Measurements from ENCODE around the gene GPHN.
"Not testable (repeated sequence)": the region's sequence is repeated elsewhere in the genome, so short reads cannot be mapped to it uniquely, and the experiment has no call there.

GPHN gene

GRCh38 chr14:66503532-66503931 lies 4.4 kb upstream of the GPHN start:
- no peak for DNase-seq

DNA sequence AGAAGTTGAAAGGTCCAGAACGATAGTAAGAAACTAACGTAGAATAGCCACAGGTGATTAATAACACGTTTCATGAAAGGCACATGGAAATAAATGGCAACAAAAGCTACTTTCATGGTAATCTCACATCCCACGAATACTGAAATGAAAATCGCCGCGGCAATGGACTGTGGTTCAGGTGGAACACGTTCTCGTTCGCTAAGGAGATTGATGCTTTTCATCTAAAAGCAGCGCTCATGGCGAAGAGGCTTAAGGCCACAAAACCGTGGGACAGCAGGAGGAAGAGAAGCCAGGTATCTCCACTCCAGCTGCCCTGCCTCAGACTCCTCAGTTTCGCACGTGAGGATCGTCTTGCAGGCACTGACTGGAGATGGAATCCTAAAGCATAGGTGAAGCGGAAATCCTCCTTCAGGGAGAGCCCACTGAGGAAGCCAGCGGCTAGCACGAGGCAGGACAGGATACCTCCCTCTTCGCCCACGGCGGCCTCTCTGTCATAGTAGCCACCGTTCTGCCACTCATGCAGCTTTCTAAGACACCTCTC lies 696 bp upstream of the GPHN start:
- DNase-seq = no peak

DNA sequence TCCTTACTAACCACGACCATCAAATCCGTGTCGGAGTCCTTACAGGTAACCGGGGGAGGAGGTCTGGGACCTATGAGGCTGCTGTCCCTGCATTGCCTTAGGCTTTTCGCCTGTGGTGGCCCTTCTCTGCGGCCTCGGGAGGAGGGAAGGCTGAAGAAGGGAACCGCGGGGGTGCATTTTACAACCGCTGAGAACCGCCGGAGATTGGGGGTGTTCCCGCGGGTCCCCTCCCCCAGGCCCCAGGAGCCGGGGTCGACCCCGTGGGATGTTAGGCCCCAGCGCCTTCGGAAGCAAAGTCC lies 549 bp downstream of the GPHN start:
- DNase-seq = peak in 1 of 5 donors; percentile 14

GRCh38 chr14:66508846-66509621 lies 1.1 kb downstream of the GPHN start:
- peak; percentile 20 to 44 (median 24) for DNase-seq

GRCh38 chr14:66509874-66510273 lies 1.9 kb downstream of the GPHN start:
- no peak for DNase-seq

- peak in 1 of 5 donors; percentile 20 for DNase-seq
These were observed 3.9 kb downstream of the GPHN start for GRCh38 chr14:66511849-66512248.

GRCh38 chr14:66514213-66514612 lies 6.3 kb downstream of the GPHN start:
- DNase-seq = no peak

GRCh38 chr14:66530526-66530925 lies 22.6 kb downstream of the GPHN start:
- no peak for DNase-seq

DNA sequence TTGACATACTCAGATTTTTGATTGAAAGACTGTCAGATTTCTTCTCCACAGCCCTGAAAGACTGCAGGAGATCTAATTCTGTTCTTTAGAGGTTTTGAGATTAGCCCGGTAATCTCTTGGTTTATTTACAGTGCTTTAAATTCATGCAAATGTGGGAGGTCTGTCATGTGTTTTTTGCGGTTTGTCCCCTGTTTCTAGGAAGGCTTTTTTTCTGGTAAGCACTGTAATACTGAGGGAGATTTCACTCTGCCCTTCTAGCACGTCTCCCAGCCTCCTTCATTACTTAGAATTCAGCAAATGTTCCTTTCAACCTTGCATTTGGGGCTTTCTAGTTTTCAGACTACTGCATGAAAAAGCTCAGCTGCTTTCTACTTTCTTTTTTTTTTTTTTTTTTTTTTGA lies 31.1 kb downstream of the GPHN start:
- DNase-seq = peak in 1 of 5 donors; percentile 38

DNA sequence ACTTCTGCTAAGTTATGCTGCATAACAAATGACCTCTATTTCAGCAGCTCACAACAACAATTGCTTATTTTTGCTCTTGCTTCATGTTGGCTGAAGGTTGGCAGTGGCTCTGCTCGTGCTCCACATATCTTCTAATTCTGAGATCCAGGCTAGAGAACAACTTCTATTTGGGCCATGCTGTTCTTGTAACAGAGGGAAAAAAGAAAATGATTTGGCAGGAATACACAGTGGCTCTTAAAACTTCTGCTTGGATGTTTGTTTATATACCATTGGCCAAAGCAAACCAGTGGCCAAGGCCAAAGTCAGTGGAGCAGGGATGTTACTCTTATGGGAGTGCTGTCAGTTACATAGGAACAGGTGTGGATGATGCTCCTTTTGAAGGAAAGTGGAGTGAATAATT lies 32.1 kb downstream of the GPHN start:
- no peak for DNase-seq

DNA sequence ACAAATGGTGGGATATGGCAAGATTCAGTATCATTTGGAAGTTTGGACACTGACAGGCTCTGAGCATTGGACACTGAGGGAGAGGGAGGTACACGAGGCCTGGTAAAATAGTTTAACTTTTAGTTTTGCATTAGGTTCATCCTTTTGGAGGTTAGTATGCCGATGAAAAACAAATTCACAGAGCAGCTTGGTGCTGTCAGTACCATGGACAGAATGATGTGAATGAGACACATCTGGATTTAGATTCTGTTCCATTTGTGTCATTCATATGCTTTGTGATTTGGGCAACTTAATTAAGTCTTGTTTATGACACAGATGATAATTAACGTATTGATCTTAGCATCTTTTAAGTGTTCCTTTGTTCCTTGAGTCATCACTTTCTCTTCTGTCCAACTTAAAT lies 33.7 kb downstream of the GPHN start:
- DNase-seq = no peak

DNA sequence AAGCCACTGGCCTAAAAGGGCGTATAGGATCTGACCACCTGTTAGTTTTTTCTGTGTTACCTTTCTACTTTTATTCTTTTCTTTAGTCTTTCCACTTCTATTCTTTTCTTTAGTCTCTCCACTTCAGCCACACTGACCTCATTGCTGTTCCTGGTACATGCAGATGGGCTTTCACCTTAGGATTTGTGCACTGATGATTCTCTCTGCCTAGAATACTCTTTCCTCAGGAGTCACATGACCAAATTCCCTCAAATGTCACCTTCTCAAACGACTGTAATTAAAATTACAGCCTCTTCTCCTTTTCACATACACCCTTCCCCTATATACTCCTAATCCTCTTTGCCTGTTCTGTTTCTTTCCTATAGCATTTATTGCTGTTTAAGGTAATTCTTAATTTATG lies 36.0 kb downstream of the GPHN start:
- no peak for DNase-seq

DNA sequence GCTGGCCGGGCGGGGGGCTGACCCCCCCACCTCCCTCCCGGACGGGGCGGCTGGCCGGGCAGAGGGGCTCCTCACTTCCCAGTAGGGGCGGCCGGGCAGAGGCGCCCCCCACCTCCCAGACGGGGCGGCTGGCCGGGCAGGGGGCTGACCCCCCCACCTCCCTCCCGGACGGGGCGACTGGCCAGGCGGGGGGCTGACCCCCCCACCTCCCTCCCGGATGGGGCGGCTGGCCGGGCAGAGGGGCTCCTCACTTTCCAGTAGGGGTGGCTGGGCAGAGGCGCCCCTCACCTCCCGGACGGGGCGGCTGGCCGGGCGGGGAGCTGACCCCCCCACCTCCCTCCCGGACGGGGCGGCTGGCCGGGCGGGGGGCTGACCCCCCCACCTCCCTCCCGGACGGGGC lies 37.2 kb downstream of the GPHN start:
- DNase-seq = not testable (repeated sequence)

- DNase-seq = not testable (repeated sequence)
These were observed 37.8 kb downstream of the GPHN start for GRCh38 chr14:66545751-66546150.

GRCh38 chr14:66563731-66564130 lies 55.8 kb downstream of the GPHN start:
- DNase-seq = no peak

- DNase-seq = no peak
These were observed 60.3 kb downstream of the GPHN start for GRCh38 chr14:66568220-66568619.

GRCh38 chr14:66572826-66573225 lies 64.9 kb downstream of the GPHN start:
- DNase-seq = no peak

DNA sequence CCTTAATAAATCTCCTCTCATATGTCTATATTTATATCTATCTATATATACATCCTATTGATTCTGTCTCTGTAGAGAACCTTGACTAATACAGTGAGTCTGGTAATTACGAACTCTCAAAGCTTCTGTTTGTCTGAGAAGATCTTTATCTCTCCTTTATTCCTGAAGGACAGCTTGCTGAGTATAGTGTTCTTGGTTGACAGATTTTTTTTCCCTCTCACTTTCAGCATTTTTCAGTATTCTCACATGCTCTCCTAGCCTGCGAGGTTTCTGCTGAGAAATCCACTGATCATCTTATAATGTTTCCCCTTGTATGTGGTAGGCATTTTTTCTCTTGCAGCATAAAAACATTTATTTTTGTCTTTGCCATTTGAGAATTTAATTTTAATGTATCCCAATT lies 67.1 kb downstream of the GPHN start:
- no peak for DNase-seq

GRCh38 chr14:66575939-66576338 lies 68.0 kb downstream of the GPHN start:
- no peak for DNase-seq

- DNase-seq = not testable (repeated sequence)
These were observed 79.8 kb downstream of the GPHN start for GRCh38 chr14:66587753-66588152.

DNA sequence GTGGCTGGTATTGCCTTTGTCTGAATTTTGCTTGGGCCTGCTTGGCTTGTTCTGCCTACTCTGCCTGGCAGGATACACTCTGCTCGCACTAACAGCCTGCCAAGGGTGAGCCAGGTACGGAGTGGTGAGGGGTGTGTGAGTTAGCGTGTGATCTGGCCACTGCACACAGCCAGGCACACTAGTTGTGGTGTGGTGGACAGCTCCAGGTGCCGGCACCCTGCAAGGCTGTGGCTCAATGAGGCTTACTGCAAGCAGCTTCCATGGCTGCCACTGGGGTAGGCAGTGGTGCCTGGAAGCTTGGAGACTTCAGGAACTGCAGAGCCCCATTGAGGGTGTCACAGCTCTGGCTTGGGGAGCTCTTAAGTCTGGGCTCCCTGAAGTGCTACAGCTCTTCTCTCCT lies 87.4 kb downstream of the GPHN start:
- DNase-seq = no peak

DNA sequence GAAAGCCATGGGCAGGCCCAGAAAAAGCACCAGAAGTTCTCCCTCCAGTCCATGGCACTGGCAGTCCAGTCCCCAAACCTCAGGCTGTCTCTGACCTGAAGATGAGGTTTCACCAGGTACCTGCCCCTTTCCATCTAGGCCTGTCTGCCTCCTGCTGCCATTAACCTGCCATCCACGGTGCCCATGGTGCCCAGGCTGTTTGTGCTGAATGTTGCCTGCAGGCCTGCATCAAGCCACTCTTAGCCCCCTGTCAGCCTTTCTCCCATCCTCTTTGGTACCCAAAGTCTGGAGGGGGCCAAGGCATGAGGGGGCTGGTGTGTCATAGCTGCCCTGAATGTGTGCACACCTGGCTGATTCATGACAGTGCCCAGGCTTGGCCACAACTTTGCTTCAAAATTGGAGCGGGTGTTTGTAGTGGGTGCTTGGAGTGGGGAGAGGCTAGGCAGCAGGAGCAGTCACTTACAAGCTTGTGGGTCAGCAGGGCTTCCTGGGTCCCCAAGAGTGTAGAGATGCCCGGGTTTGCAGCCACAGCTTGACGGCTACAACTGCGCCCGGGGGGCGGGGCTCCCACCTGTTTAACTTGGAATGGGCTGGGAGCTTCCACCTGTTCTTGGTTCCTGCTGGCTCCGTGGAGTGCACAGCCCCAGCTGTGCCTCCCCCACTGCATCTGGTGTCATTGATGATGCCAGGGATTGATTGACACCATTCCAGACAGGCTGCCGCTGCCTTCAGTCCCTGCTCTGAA lies 88.5 kb downstream of the GPHN start:
- DNase-seq = no peak

DNA sequence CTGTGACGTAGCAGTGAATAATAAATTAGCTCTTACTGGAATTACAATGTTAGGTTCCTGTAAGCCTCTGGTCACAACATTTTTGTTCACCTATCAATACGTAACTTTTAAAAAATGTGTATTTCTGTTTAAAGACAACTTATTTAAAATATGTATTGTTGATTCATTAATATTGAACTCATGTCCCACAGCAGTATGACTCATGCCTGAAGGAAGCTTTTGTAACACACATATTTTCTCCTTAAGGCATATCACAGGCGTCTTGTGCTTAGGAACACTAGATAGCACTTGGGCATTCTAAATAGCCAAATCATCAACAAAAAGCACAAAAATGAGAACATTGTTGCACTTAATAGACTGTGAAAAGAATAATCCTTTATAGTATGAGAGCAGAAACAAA lies 92.5 kb downstream of the GPHN start:
- no peak for DNase-seq

DNA sequence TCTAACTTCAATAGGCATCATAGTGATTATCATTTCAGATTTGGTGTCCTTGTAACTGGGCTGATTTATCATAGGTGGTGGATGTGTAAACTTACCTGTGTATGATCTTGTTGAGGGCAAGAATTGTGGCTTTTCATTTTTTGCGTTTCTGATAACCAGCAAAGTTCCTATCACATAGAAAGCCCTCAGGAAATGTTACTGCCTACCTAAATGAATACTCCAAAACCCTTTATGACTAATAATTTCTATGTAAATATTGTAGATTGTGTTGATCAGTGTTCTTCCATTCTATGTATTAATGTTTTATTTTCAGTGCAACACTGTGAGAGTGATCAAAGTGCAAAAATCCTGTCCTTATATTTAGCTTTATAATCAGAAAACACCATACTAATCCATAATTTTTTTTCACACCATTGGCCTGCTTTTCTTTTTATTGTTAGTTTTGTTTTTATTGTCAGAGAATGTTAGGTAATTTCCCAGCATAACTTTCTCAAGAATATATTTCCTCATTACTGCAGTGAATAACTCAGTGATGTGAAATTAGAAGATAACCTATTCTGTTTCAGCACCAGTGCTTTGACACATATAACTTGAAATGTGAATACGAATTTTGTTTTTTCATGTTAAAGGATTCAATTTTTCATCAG lies 94.1 kb downstream of the GPHN start:
- no peak for DNase-seq
